ENCODE data around the gene DOLK. TPM values are rescaled to one million over a fixed set of nuclear protein-coding genes. Genes with fewer than 3 reads are reported as not detected.
A peak's percentile ranks its signal among the peaks of the same experiment; 100 is the strongest.

Gene DOLK
- total RNA-seq, 1 experiment from 2014 or later = 14.8 TPM

GRCh38 chr9:128995791-128996190, 48.4 kb upstream of the DOLK start (continued):
- TF ChIP-seq ZNF281 (CRISPR knock-in tag; IDR thresholded peaks at IDR 0.05) = no peak
- no peak for TF ChIP-seq ZNF263 (CRISPR knock-in tag; IDR thresholded peaks at IDR 0.05; ENCODE audit: low read depth)
- TF ChIP-seq ZNF232 (CRISPR knock-in tag; IDR thresholded peaks at IDR 0.05) = no peak
- no peak for TF ChIP-seq GRHL2 (CRISPR knock-in tag; IDR thresholded peaks at IDR 0.05; ENCODE audit: insufficient replicate concordance, severe bottlenecking)
- TF ChIP-seq NR2C2 (CRISPR knock-in tag; IDR thresholded peaks at IDR 0.05) = no peak
- no peak for TF ChIP-seq CBFB (CRISPR knock-in tag; IDR thresholded peaks at IDR 0.05; ENCODE audit: low read depth)
- no peak for TF ChIP-seq ATF3 (CRISPR knock-in tag; conservative IDR thresholded peaks at IDR 0.05)
- TF ChIP-seq KAT7 (CRISPR knock-in tag; IDR thresholded peaks at IDR 0.05; ENCODE audit: borderline replicate concordance) = no peak
- no peak for TF ChIP-seq ZNF532 (CRISPR knock-in tag; IDR thresholded peaks at IDR 0.05; ENCODE audit: borderline replicate concordance)
- no peak for TF ChIP-seq ETV6 (CRISPR knock-in tag; IDR thresholded peaks at IDR 0.05)
- no peak for TF ChIP-seq E2F1 (CRISPR knock-in tag; IDR thresholded peaks at IDR 0.05)
- no peak for TF ChIP-seq ZBTB43 (CRISPR knock-in tag; IDR thresholded peaks at IDR 0.05)
- no peak for TF ChIP-seq FOXK1 (CRISPR knock-in tag; IDR thresholded peaks at IDR 0.05)

- DNase-seq (ENCODE audit: low spot score) = peak; percentile 48
- H3K36me3 Mint-ChIP-seq = peaks cover 62% of the 10 kb centered on the region
- H3K27ac Mint-ChIP-seq = no peak overlapping the region
- no peaks in the 10 kb centered on the region for H3K27me3 Mint-ChIP-seq (ENCODE audit: low read depth)
- peak; percentile 78 for ATAC-seq
- H3K4me1 Mint-ChIP-seq = no peaks in the 10 kb centered on the region
- ChIA-PET POLR2A (no interaction called here), CTCF (interaction anchor here (0.6 to 1.5 kb wide), 15 partner anchors 9 to 631 kb away, joined by 3 to 10 read pairs (median 3); partner anchors contain the start of genes ENDOG, MIGA2, SH3GLB2 and SPOUT1)
- no peak overlapping the region for H3K4me3 Mint-ChIP-seq
- no peaks in the 10 kb centered on the region for H3K9me3 Mint-ChIP-seq
- TF ChIP-seq ZNF263 (CRISPR knock-in tag; IDR thresholded peaks at IDR 0.05; ENCODE audit: low read depth) (no peak), ERG (CRISPR knock-in tag; IDR thresholded peaks at IDR 0.05) (no peak), ZNF423 (CRISPR knock-in tag; IDR thresholded peaks at IDR 0.05) (no peak), ATF1 (CRISPR knock-in tag; IDR thresholded peaks at IDR 0.05) (no peak), JUN (CRISPR knock-in tag; IDR thresholded peaks at IDR 0.05) (no peak), ZMAT4 (CRISPR knock-in tag; IDR thresholded peaks at IDR 0.05) (no peak), AR (CRISPR knock-in tag; IDR thresholded peaks at IDR 0.05) (no peak), NFE2L1 (CRISPR knock-in tag; IDR thresholded peaks at IDR 0.05) (no peak), SOX15 (CRISPR knock-in tag; IDR thresholded peaks at IDR 0.05) (no peak), ETV6 (CRISPR knock-in tag; IDR thresholded peaks at IDR 0.05) (no peak)
These were observed 45.6 kb upstream of the DOLK start for GRCh38 chr9:128992995-128993394.
